ENCODE data around the gene ANK3. TPM values are rescaled to one million over a fixed set of nuclear protein-coding genes. Genes with fewer than 3 reads are reported as not detected.

ANK3 gene
- polyA plus RNA-seq, 1 donor from 2014 or later: 114 TPM

GRCh38 chr10:60138026-60138425, 251.6 kb downstream of the ANK3 start:
- Histone ChIP-seq H3K9me3 (ENCODE audit: low read length) (no peaks in the 10 kb centered on the region), H3K79me2 (replicated peaks; ENCODE audit: insufficient read depth, low read length) (no peaks in the 10 kb centered on the region), H3K27ac (ENCODE audit: low read length) (no peak overlapping the region), H3K9me2 (ENCODE audit: insufficient read depth, low read length) (no peaks in the 10 kb centered on the region), H3K27me3 (ENCODE audit: insufficient read depth, low read depth, low read length) (no peaks in the 10 kb centered on the region), H3K9ac (ENCODE audit: low read length) (no peak overlapping the region), H4K20me1 (ENCODE audit: insufficient read depth) (no peaks in the 10 kb centered on the region), H3F3A (ENCODE audit: insufficient read depth, low read length, poor library complexity, severe bottlenecking) (no peaks in the 10 kb centered on the region), H3K4me3 (ENCODE audit: low read length) (no peak overlapping the region), H3K36me3 (ENCODE audit: insufficient read depth, low read length) (peaks cover 19% of the 10 kb centered on the region), H3K4me2 (ENCODE audit: low read length) (no peak overlapping the region), H2AFZ (ENCODE audit: low read depth, low read length) (no peak overlapping the region)
- no peak for TF ChIP-seq RAD21 (conservative IDR thresholded peaks at IDR 0.05)
- no peak for TF ChIP-seq CTCF (IDR thresholded peaks at IDR 0.05; ENCODE audit: poor library complexity, severe bottlenecking)
- no peak for TF ChIP-seq TAF1 (IDR thresholded peaks at IDR 0.05; ENCODE audit: low read depth)
- TF ChIP-seq, protein P1, sequence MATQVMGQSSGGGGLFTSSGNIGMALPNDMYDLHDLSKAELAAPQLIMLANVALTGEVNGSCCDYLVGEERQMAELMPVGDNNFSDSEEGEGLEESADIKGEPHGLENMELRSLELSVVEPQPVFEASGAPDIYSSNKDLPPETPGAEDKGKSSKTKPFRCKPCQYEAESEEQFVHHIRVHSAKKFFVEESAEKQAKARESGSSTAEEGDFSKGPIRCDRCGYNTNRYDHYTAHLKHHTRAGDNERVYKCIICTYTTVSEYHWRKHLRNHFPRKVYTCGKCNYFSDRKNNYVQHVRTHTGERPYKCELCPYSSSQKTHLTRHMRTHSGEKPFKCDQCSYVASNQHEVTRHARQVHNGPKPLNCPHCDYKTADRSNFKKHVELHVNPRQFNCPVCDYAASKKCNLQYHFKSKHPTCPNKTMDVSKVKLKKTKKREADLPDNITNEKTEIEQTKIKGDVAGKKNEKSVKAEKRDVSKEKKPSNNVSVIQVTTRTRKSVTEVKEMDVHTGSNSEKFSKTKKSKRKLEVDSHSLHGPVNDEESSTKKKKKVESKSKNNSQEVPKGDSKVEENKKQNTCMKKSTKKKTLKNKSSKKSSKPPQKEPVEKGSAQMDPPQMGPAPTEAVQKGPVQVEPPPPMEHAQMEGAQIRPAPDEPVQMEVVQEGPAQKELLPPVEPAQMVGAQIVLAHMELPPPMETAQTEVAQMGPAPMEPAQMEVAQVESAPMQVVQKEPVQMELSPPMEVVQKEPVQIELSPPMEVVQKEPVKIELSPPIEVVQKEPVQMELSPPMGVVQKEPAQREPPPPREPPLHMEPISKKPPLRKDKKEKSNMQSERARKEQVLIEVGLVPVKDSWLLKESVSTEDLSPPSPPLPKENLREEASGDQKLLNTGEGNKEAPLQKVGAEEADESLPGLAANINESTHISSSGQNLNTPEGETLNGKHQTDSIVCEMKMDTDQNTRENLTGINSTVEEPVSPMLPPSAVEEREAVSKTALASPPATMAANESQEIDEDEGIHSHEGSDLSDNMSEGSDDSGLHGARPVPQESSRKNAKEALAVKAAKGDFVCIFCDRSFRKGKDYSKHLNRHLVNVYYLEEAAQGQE (IDR thresholded peaks at IDR 0.05; ENCODE audit: borderline replicate concordance): no peak
- TF ChIP-seq POLR2AphosphoS5 (IDR thresholded peaks at IDR 0.05): no peak
- no peak for TF ChIP-seq EP300 (conservative IDR thresholded peaks at IDR 0.05; ENCODE audit: poor library complexity, severe bottlenecking)
- no peak for TF ChIP-seq EZH2 (IDR thresholded peaks at IDR 0.05; ENCODE audit: borderline replicate concordance, insufficient read depth, low read length, poor library complexity, severe bottlenecking)
- no peak for TF ChIP-seq SMC3 (conservative IDR thresholded peaks at IDR 0.05; ENCODE audit: poor library complexity)
- TF ChIP-seq MXI1 (conservative IDR thresholded peaks at IDR 0.05; ENCODE audit: poor library complexity, severe bottlenecking): no peak

DNA sequence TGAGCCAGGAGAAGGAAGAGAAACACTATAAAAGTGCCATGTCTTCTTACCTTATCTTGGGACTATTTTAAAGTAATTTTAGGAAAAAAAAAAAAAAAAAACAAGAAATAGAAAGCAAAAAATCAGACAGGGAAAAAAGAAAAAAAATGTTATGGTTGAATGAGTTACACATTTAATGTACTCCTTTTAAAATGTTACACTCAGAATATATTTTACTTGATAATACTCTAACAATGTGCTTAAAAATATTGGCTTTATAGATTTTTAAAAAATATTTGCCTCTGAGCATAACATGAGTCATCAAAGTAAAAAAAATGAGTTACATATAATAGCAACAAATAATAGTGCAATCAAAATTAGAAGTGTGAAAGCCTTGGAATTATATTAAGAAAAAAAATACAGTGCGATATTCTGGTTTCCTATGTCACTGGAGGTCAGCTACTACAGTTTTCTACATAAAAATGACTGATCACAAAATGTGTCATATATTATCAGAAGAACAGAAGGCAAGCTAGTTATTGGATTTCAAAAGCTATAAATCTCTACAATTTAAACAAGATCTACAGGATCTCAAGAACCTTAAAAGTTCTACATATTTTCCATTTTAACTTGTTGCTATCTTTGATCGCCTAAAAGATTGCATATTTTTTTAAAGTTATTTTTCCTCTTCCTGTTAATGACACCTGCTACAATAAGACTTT, 252.2 kb downstream of the ANK3 start:
- no peaks in the 10 kb centered on the region for H4K20me1 ChIP-seq (ENCODE audit: insufficient read depth)
- H3K4me2 ChIP-seq (ENCODE audit: low read length): no peak overlapping the region
- no peaks in the 10 kb centered on the region for H3K27me3 ChIP-seq (ENCODE audit: insufficient read depth, low read depth, low read length)
- no peaks in the 10 kb centered on the region for H3F3A ChIP-seq (ENCODE audit: insufficient read depth, low read length, poor library complexity, severe bottlenecking)
- no peaks in the 10 kb centered on the region for H3K79me2 ChIP-seq (replicated peaks; ENCODE audit: insufficient read depth, low read length)
- H3K4me3 ChIP-seq (ENCODE audit: low read length): no peak overlapping the region
- H3K9ac ChIP-seq (ENCODE audit: low read length): no peak overlapping the region
- no peak for TF ChIP-seq TAF1 (IDR thresholded peaks at IDR 0.05; ENCODE audit: low read depth)
- TF ChIP-seq, protein P1 (IDR thresholded peaks at IDR 0.05; ENCODE audit: borderline replicate concordance): no peak
- TF ChIP-seq SMC3 (conservative IDR thresholded peaks at IDR 0.05; ENCODE audit: poor library complexity): no peak
- no peak for TF ChIP-seq CTCF (IDR thresholded peaks at IDR 0.05; ENCODE audit: poor library complexity, severe bottlenecking)
- TF ChIP-seq MXI1 (conservative IDR thresholded peaks at IDR 0.05; ENCODE audit: poor library complexity, severe bottlenecking): no peak
- no peak for TF ChIP-seq RAD21 (conservative IDR thresholded peaks at IDR 0.05)
- no peak for TF ChIP-seq EZH2 (IDR thresholded peaks at IDR 0.05; ENCODE audit: borderline replicate concordance, insufficient read depth, low read length, poor library complexity, severe bottlenecking)
- no peak for TF ChIP-seq POLR2AphosphoS5 (IDR thresholded peaks at IDR 0.05)
- no peaks in the 10 kb centered on the region for H3K9me2 ChIP-seq (ENCODE audit: insufficient read depth, low read length)
- no peak overlapping the region for H3K27ac ChIP-seq (ENCODE audit: low read length)
- H2AFZ ChIP-seq (ENCODE audit: low read depth, low read length): no peak overlapping the region
- H3K9me3 ChIP-seq (ENCODE audit: low read length): no peaks in the 10 kb centered on the region
- H3K36me3 ChIP-seq (ENCODE audit: insufficient read depth, low read length): peaks cover 19% of the 10 kb centered on the region
